Measurements from ENCODE around the gene SEC16B.

The SEC16B gene

GRCh38 chr1:177926201-177926600 lies 43.7 kb downstream of the SEC16B start:
- no peak overlapping the region for H3K4me3 ChIP-seq (ENCODE audit: low read depth, low read length)
- no peak for TF ChIP-seq CTCF (conservative IDR thresholded peaks at IDR 0.05; ENCODE audit: low read depth, low read length)
- no peak for DNase-seq (ENCODE audit: low read depth)

- no peak for DNase-seq (ENCODE audit: low read depth)
- H3K4me3 ChIP-seq (ENCODE audit: low read depth, low read length) = no peak overlapping the region
- TF ChIP-seq CTCF (conservative IDR thresholded peaks at IDR 0.05; ENCODE audit: low read depth, low read length) = no peak
Observed at GRCh38 chr1:177925006-177925405, 44.9 kb downstream of the SEC16B start.

- no peak for DNase-seq (ENCODE audit: low read depth)
- H3K4me3 ChIP-seq (ENCODE audit: low read depth, low read length) = no peak overlapping the region
- no peak for TF ChIP-seq CTCF (conservative IDR thresholded peaks at IDR 0.05; ENCODE audit: low read depth, low read length)
Observed at GRCh38 chr1:177923441-177923840, 46.4 kb downstream of the SEC16B start.

- TF ChIP-seq CTCF (conservative IDR thresholded peaks at IDR 0.05; ENCODE audit: low read depth, low read length) = no peak
Observed at GRCh38 chr1:177922209-177922608, 47.6 kb downstream of the SEC16B start.

GRCh38 chr1:177921590-177921989 lies 48.3 kb downstream of the SEC16B start:
- no peak for TF ChIP-seq CTCF (conservative IDR thresholded peaks at IDR 0.05; ENCODE audit: low read depth, low read length)
- no peak overlapping the region for H3K4me3 ChIP-seq (ENCODE audit: low read depth, low read length)

More at GRCh38 chr1:177922209-177922608, 47.6 kb downstream of the SEC16B start:
- no peak for DNase-seq (ENCODE audit: low read depth)
- no peak overlapping the region for H3K4me3 ChIP-seq (ENCODE audit: low read depth, low read length)

GRCh38 chr1:177920091-177920490 lies 49.8 kb downstream of the SEC16B start:
- no peak for TF ChIP-seq CTCF (conservative IDR thresholded peaks at IDR 0.05; ENCODE audit: low read depth, low read length)
- H3K4me3 ChIP-seq (ENCODE audit: low read depth, low read length) = no peak overlapping the region
- DNase-seq (ENCODE audit: low read depth) = no peak

More at GRCh38 chr1:177921590-177921989, 48.3 kb downstream of the SEC16B start:
- DNase-seq (ENCODE audit: low read depth) = no peak

- TF ChIP-seq CTCF (conservative IDR thresholded peaks at IDR 0.05; ENCODE audit: low read depth, low read length) = no peak
- H3K4me3 ChIP-seq (ENCODE audit: low read depth, low read length) = no peak overlapping the region
- DNase-seq (ENCODE audit: low read depth) = no peak
Observed at GRCh38 chr1:177915641-177916040, 54.2 kb downstream of the SEC16B start.
